Activated CD4-positive, alpha-beta memory T cell treated with anti-CD3 and anti-CD28 coated beads, Interleukin-2, amount 10 ng/mL, durations not matched to agents 7 days and 5 days (primary cell): ENCODE measurements around the gene OR10H4. TPM values are rescaled to one million over a fixed set of nuclear protein-coding genes. Genes with fewer than 3 reads are reported as not detected.
A peak's percentile ranks its signal among the peaks of the same experiment; 100 is the strongest.
"Not testable (repeated sequence)": the region's sequence is repeated elsewhere in the genome, so short reads cannot be mapped to it uniquely, and the experiment has no call there.

Experiments
- CTCF ChIA-PET: fragments of 350-600 bp; sonication (Branson Sonifier 250); formaldehyde crosslinking; loops from one replicate; lab custom pipeline; 2021; ENCODE audit warnings: antibody characterized with exemption, inconsistent platforms; lab: Charles Lee
- POLR2A ChIA-PET: fragments of 350-600 bp; sonication (Branson Sonifier 250); formaldehyde crosslinking; loops from one replicate; lab custom pipeline; 2021; ENCODE audit warnings: antibody characterized with exemption; lab: Charles Lee
- DNase-seq: peaks from one replicate; pipeline ENCODE4 v3.0.0-alpha.2; 2020
- H3K27ac Mint-ChIP-seq: one replicate; pipeline ENCODE4 v1.8.0; 2021; ENCODE audit warnings: mild to moderate bottlenecking, mixed read lengths
- H3K27me3 Mint-ChIP-seq: one replicate; pipeline ENCODE4 v1.8.0; 2021; ENCODE audit warnings: mixed read lengths
- H3K36me3 Mint-ChIP-seq: one replicate; pipeline ENCODE4 v1.8.0; 2021; ENCODE audit warnings: low read depth, mixed read lengths
- H3K4me1 Mint-ChIP-seq: one replicate; pipeline ENCODE4 v1.8.0; 2021; ENCODE audit warnings: mixed read lengths
- H3K4me3 Mint-ChIP-seq: one replicate; pipeline ENCODE4 v1.8.0; 2021; ENCODE audit warnings: mild to moderate bottlenecking, mixed read lengths
- H3K9me3 Mint-ChIP-seq: one replicate; pipeline ENCODE4 v1.8.0; 2021; ENCODE audit warnings: mixed read lengths
- total RNA-seq, 2 experiments: library from RNA; stranded (reverse); gene quantifications; one replicate each; pipeline ENCODE4 v1.2.3, GENCODE V29; 2021

OR10H4 gene, protein sequence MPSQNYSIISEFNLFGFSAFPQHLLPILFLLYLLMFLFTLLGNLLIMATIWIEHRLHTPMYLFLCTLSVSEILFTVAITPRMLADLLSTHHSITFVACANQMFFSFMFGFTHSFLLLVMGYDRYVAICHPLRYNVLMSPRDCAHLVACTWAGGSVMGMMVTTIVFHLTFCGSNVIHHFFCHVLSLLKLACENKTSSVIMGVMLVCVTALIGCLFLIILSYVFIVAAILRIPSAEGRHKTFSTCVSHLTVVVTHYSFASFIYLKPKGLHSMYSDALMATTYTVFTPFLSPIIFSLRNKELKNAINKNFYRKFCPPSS
- total RNA-seq: not detected

DNA sequence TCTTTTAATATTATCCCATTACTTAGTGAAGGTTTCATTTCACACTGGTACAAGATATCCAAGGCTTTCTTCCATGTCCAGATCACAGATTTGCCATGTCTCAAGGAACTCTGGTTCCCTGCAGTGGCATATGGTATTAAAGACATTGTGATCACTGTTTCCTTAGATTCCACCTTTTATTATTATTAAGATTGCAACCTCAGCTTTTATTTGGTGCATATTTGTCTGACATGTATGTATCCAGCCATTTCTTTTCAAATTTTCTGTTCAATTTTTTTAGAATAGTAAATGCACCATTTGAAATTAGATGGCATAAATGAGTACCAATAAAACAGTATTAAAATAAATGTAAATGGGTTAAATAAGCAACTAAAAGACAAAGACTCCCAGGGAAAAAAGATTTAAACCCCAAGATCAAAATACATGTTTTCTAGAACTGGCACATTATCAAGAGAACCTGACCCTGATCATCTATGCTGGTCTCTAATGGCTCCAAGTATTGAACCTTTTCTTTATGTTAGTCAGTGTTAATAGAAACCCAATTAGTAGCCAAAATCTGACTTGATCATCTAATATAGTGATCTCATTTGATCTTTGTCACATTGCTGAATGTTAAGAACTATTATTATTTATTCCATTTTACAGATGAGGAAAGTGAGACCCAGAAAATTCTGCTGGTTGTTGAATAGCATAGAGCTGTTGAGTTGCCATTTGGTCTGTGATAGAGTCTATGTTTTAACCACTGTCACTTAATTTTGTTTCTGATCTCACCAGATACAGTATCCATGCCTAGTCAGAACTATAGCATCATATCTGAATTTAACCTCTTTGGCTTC lies at the start of gene OR10H4:
Gene OR10H4, plus strand, starts transcription at position 786 of the 836 bp plus-strand sequence. Its CDS starts 0 bp downstream, at position 786.
- Mint-ChIP-seq H3K36me3 (peaks cover 5% of the 10 kb centered on the region), H3K4me3 (no peak within 1 kb of the TSS), H3K9me3 (peaks cover 12% of the 10 kb centered on the region), H3K4me1 (no peaks in the 10 kb centered on the region), H3K27me3 (peaks cover 27% of the 10 kb centered on the region), H3K27ac (no peak within 1 kb of the TSS)
- CTCF ChIA-PET: no interaction called here
- DNase-seq: no peak
- POLR2A ChIA-PET: no interaction called here

- H3K9me3 Mint-ChIP-seq, H3K4me1 Mint-ChIP-seq, POLR2A ChIA-PET, H3K4me3 Mint-ChIP-seq, CTCF ChIA-PET, H3K27ac Mint-ChIP-seq, H3K36me3 Mint-ChIP-seq, DNase-seq: not testable (repeated sequence)
- peaks cover 34% of the 10 kb centered on the region for H3K27me3 Mint-ChIP-seq
Measured at GRCh38 chr19:15899561-15899960, 49.2 kb upstream of the OR10H4 start.

GRCh38 chr19:15900032-15900431 lies 48.8 kb upstream of the OR10H4 start:
- Mint-ChIP-seq H3K4me3 (peak overlapping the region; percentile 24), H3K27me3 (peaks cover 37% of the 10 kb centered on the region)
- POLR2A ChIA-PET: interaction anchor here (0.6 kb wide), 1 partner anchor 751 kb away, joined by 3 read pairs; no protein-coding TSS in a partner anchor
- DNase-seq, H3K9me3 Mint-ChIP-seq, H3K36me3 Mint-ChIP-seq, H3K27ac Mint-ChIP-seq, H3K4me1 Mint-ChIP-seq: not testable (repeated sequence)
- CTCF ChIA-PET: interaction anchor here (0.6 to 1.3 kb wide), 2 partner anchors 17 to 808 kb away, joined by 3 read pairs; no protein-coding TSS in a partner anchor

DNA sequence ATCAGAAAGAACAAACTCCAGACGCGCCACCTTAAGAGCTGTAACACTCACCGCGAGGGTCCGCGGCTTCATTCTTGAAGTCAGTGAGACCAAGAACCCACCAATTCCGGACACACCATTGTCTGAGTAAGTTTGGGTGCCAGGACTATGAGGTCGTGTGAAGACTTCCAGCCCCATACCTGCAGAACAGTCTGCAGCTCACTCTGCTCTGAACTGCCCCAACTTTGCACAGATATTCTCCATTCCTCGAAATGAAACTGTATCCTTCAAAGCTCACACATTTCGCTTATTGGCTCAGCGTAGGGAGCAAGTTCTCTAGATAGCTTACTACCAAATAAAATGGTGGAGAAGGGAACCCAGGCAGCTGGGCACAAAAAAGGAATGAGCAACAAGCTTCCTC lies 48.3 kb upstream of the OR10H4 start:
- CTCF ChIA-PET: interaction anchor here (0.5 to 1.3 kb wide), 3 partner anchors 17 to 914 kb away, joined by 3 read pairs; no protein-coding TSS in a partner anchor
- POLR2A ChIA-PET: interaction anchor here (0.6 kb wide), 1 partner anchor 752 kb away, joined by 3 read pairs; no protein-coding TSS in a partner anchor
- H3K27me3 Mint-ChIP-seq: peaks cover 39% of the 10 kb centered on the region

DNA sequence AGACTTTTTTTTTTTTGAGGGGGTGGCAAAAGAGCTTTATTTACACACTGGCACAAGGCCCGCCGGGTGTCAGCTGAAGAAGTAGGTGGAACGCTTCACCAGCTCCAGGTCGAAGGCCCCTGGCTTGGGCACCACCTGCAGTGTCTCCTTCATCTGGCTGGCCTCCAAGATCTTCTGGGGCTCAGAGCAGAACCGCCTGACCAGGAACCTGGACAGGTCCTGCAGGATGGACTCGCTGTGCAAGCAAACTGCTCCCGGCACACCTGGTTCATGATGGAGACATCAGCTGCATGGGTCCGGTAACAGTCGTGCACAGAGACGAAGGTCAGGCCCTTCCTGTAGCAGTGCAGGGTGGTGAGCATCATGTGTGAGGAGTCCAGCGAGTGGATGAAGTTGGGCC lies 46.6 kb upstream of the OR10H4 start:
- H3K4me3 Mint-ChIP-seq: no peak overlapping the region

More for the DNA sequence above, 48.3 kb upstream of the OR10H4 start:
- no peaks in the 10 kb centered on the region for H3K36me3 Mint-ChIP-seq
- peaks cover 6% of the 10 kb centered on the region for H3K9me3 Mint-ChIP-seq
- H3K4me1 Mint-ChIP-seq: peaks cover 4% of the 10 kb centered on the region
- no peak overlapping the region for H3K27ac Mint-ChIP-seq
- peak overlapping the region; percentile 24 for H3K4me3 Mint-ChIP-seq
- DNase-seq: no peak

DNA sequence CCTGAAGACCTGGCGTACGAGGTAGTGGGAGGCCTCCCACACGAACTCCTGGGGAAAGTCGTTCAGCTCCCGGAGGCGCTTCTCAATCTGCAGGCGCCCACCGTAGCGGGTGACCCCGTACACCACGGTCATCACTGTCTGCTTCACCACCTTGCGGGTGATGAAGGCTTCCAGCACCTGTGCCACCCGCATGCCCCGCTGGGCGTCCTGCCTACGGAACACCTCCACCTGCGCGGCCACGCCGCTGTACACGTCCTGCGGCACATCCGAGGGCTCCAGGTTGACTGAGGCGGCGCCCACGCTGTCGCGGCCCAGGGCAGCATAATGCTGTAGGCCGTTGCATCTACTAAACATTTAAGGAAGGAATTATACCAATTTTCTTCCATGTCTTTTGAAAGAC lies 45.9 kb upstream of the OR10H4 start:
- H3K4me1 Mint-ChIP-seq, CTCF ChIA-PET, DNase-seq, H3K9me3 Mint-ChIP-seq, H3K27ac Mint-ChIP-seq, H3K36me3 Mint-ChIP-seq, POLR2A ChIA-PET, H3K4me3 Mint-ChIP-seq: not testable (repeated sequence)
- peaks cover 58% of the 10 kb centered on the region for H3K27me3 Mint-ChIP-seq

More for the DNA sequence above, 46.6 kb upstream of the OR10H4 start:
- Mint-ChIP-seq H3K9me3 (peaks cover 6% of the 10 kb centered on the region), H3K27ac (no peak overlapping the region), H3K4me1 (peaks cover 4% of the 10 kb centered on the region), H3K27me3 (peaks cover 54% of the 10 kb centered on the region), H3K36me3 (no peaks in the 10 kb centered on the region)
- ChIA-PET POLR2A (no interaction called here), CTCF (interaction anchor here (0.6 kb wide), 1 partner anchor 770 kb away, joined by 4 read pairs; no protein-coding TSS in a partner anchor)
- no peak for DNase-seq

GRCh38 chr19:15905026-15905425 lies 43.8 kb upstream of the OR10H4 start:
- Mint-ChIP-seq H3K4me1 (peaks cover 4% of the 10 kb centered on the region), H3K27ac (no peak overlapping the region), H3K4me3 (no peak overlapping the region), H3K9me3 (peaks cover 6% of the 10 kb centered on the region), H3K36me3 (no peaks in the 10 kb centered on the region), H3K27me3 (peaks cover 63% of the 10 kb centered on the region)
- CTCF ChIA-PET: no interaction called here
- POLR2A ChIA-PET: no interaction called here
- no peak for DNase-seq

DNA sequence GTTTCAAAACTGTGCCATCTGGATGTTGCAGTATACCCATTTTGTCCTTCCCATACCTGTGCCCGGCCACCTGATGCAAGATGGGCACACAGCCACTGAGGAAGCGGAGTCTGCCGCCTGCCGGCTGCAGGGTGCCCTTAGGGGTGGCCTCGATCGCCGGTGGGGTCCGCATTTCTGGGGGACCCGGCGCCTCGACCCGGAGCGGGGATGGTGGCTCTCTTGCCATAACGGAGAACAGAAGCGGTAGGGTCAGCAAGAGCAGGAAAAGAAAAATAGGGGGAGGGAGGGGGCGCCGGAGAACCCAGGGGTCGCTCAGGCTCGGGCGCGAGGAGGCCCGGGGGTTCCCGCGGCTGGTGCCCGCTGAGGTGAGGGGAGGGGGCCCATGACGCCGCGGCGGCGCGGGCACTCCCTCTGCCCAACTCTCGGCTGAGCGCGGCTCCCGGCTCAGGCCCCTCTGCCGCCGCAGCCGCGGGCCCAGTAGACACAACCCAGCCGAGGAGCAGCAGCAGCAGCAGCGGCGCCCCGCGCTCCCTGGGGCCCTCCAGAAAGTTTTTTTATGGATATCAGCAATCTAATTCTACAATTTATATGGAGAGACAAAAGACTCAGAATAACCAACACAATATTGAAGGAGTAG lies 37.1 kb upstream of the OR10H4 start:
- no peak overlapping the region for H3K27ac Mint-ChIP-seq
- peaks cover 3% of the 10 kb centered on the region for H3K9me3 Mint-ChIP-seq
- H3K36me3 Mint-ChIP-seq: no peaks in the 10 kb centered on the region

DNA sequence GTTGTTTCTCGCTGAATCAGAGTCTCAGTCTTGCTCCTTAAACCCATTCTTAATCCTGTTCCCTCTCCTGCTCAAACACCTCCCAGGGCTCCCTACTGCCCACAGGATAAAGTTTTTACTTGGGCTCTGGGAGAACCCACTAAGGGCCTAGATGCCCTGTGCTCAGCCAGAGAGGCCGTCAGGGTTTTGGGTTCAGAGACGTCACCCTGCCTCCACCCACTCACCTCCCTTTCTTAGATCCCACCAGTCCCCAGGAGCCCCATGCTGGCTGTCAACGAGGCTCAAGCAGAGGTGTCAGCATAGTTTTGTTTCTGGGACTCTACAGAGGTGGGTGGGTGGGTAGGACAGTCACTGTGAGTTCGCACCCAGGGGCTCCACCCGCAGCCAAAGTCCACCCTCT lies 35.4 kb upstream of the OR10H4 start:
- Mint-ChIP-seq H3K27me3 (peaks cover 44% of the 10 kb centered on the region), H3K36me3 (no peaks in the 10 kb centered on the region), H3K4me3 (no peak overlapping the region), H3K27ac (no peak overlapping the region), H3K4me1 (no peaks in the 10 kb centered on the region), H3K9me3 (peaks cover 3% of the 10 kb centered on the region)
- POLR2A ChIA-PET: no interaction called here
- no peak for DNase-seq
- CTCF ChIA-PET: no interaction called here

More for the DNA sequence above, 37.1 kb upstream of the OR10H4 start:
- POLR2A ChIA-PET: no interaction called here
- CTCF ChIA-PET: no interaction called here
- Mint-ChIP-seq H3K4me3 (no peak overlapping the region), H3K27me3 (peaks cover 42% of the 10 kb centered on the region), H3K4me1 (no peaks in the 10 kb centered on the region)
- DNase-seq: no peak

- ChIA-PET CTCF (no interaction called here), POLR2A (no interaction called here)
- Mint-ChIP-seq H3K9me3 (peaks cover 3% of the 10 kb centered on the region), H3K4me1 (no peaks in the 10 kb centered on the region), H3K27me3 (peaks cover 42% of the 10 kb centered on the region), H3K36me3 (no peaks in the 10 kb centered on the region), H3K27ac (no peak overlapping the region), H3K4me3 (no peak overlapping the region)
- DNase-seq: no peak
Measured at GRCh38 chr19:15913830-15914229, 35.0 kb upstream of the OR10H4 start.

GRCh38 chr19:15915109-15915508 lies 33.7 kb upstream of the OR10H4 start:
- DNase-seq: no peak
- Mint-ChIP-seq H3K27me3 (peaks cover 34% of the 10 kb centered on the region), H3K27ac (no peak overlapping the region), H3K4me3 (no peak overlapping the region), H3K4me1 (no peaks in the 10 kb centered on the region), H3K36me3 (no peaks in the 10 kb centered on the region), H3K9me3 (peaks cover 3% of the 10 kb centered on the region)
- ChIA-PET POLR2A (no interaction called here), CTCF (interaction anchor here (1.3 kb wide), 1 partner anchor 127 kb away, joined by 3 read pairs; no protein-coding TSS in a partner anchor)

DNA sequence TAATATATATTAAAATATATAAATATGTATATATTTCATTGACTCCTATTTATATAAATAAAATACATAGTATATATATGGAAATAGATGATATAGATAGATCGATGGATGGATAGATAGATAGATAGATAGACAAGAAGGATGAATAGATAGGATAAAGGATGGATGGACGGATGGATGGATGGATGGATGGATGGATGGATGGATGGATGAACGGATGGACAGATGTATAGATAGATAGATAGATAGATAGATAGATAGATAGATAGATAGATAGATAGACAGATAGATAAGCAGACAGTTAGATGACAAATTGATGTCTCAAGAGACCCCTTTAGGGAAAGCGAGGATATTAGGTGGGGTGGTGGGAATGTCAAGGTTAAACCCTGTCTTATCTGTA lies 29.6 kb upstream of the OR10H4 start:
- POLR2A ChIA-PET: no interaction called here

GRCh38 chr19:15922021-15922420 lies 26.8 kb upstream of the OR10H4 start:
- H3K4me1 Mint-ChIP-seq: no peaks in the 10 kb centered on the region
- H3K4me3 Mint-ChIP-seq: no peak overlapping the region
- H3K27ac Mint-ChIP-seq: no peak overlapping the region
- H3K9me3 Mint-ChIP-seq: no peaks in the 10 kb centered on the region
- POLR2A ChIA-PET: no interaction called here
- no peak for DNase-seq
- peaks cover 27% of the 10 kb centered on the region for H3K27me3 Mint-ChIP-seq
- H3K36me3 Mint-ChIP-seq: no peaks in the 10 kb centered on the region
- CTCF ChIA-PET: no interaction called here

More for the DNA sequence above, 29.6 kb upstream of the OR10H4 start:
- Mint-ChIP-seq H3K9me3 (peaks cover 3% of the 10 kb centered on the region), H3K27ac (no peak overlapping the region), H3K36me3 (no peaks in the 10 kb centered on the region), H3K27me3 (peaks cover 26% of the 10 kb centered on the region), H3K4me3 (no peak overlapping the region), H3K4me1 (no peaks in the 10 kb centered on the region)
- CTCF ChIA-PET: no interaction called here
- no peak for DNase-seq
